ENCODE data around the gene ITPRIPL1.
"Not testable (repeated sequence)": the region's sequence is repeated elsewhere in the genome, so short reads cannot be mapped to it uniquely, and the experiment has no call there.

DNA sequence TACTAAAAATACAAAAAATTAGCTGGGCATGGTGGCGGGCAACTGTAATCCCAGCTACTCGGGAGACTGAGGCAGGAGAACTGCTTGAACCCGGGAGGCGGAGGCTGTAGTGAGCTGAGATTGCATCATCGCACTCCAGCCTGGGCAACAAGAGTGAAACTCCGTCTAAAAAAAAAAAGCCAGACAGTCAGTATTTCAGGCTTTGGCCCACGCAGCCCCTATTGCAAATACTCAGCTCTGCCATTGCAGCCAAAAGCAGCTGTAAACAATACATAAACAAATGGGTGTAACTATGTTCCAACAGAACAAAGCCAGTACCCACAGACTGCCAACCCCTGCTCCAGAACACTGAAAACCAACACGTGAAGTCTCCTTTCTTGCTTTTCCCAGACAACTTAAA, 30.8 kb upstream of the ITPRIPL1 start:
- TF ChIP-seq, protein P1, sequence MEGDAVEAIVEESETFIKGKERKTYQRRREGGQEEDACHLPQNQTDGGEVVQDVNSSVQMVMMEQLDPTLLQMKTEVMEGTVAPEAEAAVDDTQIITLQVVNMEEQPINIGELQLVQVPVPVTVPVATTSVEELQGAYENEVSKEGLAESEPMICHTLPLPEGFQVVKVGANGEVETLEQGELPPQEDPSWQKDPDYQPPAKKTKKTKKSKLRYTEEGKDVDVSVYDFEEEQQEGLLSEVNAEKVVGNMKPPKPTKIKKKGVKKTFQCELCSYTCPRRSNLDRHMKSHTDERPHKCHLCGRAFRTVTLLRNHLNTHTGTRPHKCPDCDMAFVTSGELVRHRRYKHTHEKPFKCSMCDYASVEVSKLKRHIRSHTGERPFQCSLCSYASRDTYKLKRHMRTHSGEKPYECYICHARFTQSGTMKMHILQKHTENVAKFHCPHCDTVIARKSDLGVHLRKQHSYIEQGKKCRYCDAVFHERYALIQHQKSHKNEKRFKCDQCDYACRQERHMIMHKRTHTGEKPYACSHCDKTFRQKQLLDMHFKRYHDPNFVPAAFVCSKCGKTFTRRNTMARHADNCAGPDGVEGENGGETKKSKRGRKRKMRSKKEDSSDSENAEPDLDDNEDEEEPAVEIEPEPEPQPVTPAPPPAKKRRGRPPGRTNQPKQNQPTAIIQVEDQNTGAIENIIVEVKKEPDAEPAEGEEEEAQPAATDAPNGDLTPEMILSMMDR (IDR thresholded peaks at IDR 0.05): not testable (repeated sequence)
- not testable (repeated sequence) for TF ChIP-seq EP300, POLR2AphosphoS5 (IDR thresholded peaks at IDR 0.05)

All from stomach (tissue), 4 donors.